Vagina (tissue), 2 donors: Measurements from ENCODE around the gene VWA1.

ENCODE experiments used
- POLR2A ChIP-seq, 2 donors: fragments of 450-650 bp; IDR thresholded peaks; one replicate each; pipeline ENCODE4 v1.6.1; 2017; ENCODE audit warnings: antibody characterized with exemption in 2 of 2, mild to moderate bottlenecking in 2 of 2, moderate library complexity in 2 of 2
- POLR2AphosphoS5 ChIP-seq, 2 donors: sonication (generic); formaldehyde crosslinking; IDR thresholded peaks; one replicate each; pipeline ENCODE4 v1.9.0; 2017; ENCODE audit warnings: antibody characterized with exemption in 2 of 2, mild to moderate bottlenecking in 2 of 2, low read depth in 1 of 2; ENCODE audit not compliant: insufficient read depth in 1 of 2
- TF ChIP-seq, protein P1 (sequence below), 3 experiments: fragments of 450-650 bp in 2 of 3; fragments of 200-600 bp in 1 of 3; sonication (generic) in 1 of 3; IDR thresholded peaks; one replicate each; pipeline ENCODE4 v1.5.1; 2017 to 2019; ENCODE audit warnings: antibody characterized with exemption in 3 of 3, mild to moderate bottlenecking in 2 of 3, moderate library complexity in 2 of 3

DNA sequence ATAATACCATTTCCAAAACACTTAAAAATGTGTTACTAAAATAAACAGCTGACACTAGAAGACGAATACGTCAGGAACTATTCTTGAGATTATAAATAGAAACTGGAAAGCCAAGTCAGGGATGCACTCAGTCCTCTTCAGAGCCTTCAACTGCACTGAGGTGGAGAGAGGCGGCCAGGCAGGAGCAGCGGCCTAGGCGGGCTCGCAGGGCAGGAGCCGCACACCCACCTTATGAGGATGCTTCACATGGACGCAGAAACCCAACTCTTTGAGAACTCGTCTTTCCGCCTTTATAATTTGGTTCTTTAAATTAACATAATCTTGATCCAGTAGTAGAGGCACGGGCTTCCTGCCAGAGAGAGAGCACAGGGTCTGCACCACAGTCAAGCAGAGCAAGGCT is 40.3 kb upstream of the VWA1 start:
- TF ChIP-seq, protein P1, sequence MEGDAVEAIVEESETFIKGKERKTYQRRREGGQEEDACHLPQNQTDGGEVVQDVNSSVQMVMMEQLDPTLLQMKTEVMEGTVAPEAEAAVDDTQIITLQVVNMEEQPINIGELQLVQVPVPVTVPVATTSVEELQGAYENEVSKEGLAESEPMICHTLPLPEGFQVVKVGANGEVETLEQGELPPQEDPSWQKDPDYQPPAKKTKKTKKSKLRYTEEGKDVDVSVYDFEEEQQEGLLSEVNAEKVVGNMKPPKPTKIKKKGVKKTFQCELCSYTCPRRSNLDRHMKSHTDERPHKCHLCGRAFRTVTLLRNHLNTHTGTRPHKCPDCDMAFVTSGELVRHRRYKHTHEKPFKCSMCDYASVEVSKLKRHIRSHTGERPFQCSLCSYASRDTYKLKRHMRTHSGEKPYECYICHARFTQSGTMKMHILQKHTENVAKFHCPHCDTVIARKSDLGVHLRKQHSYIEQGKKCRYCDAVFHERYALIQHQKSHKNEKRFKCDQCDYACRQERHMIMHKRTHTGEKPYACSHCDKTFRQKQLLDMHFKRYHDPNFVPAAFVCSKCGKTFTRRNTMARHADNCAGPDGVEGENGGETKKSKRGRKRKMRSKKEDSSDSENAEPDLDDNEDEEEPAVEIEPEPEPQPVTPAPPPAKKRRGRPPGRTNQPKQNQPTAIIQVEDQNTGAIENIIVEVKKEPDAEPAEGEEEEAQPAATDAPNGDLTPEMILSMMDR (IDR thresholded peaks at IDR 0.05), result no peak
- no peak for TF ChIP-seq POLR2A (IDR thresholded peaks at IDR 0.05)
- no peak for TF ChIP-seq POLR2AphosphoS5 (IDR thresholded peaks at IDR 0.05; ENCODE audit: insufficient read depth in 1 of 2, low read depth in 1 of 2)
